ENCODE measurements around the gene WFIKKN1.

DNA sequence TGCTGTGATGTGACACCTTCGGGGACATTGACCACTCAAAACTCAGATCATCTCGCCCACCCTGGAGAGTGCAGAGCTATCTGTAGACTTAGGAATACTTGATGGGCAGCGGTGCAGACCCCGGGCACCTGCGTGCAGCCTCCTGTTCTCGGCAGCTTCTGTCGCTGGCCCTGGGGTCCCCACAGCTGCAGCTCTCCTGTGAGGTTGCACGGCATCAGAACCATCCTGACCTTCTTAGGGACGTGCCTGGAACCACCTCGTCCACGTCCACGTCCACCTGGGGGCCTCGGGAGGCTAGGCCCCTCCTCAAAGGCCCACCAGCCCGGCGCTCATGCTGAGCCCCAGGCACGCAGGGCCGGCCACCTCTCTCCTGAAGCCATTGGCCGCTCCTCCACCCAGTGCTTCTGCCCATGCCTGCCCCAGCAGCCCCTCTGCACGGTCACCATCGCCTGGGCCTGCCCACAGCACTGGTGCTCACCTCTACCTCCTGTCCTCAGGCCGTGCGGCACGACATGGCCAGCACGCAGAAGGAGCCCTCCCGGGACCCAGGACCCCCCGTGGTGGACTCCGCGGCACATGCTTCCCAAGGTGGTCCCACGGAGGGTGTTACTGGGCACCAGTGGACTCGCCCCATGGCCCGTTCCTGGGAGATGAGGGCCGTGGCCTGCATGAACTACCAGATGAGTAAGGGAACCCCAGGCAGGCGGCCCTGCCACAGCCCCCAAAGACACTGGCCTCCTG, 2.3 kb upstream of the WFIKKN1 start:
- TF ChIP-seq POLR2AphosphoS5 (IDR thresholded peaks at IDR 0.05; ENCODE audit: low read depth, low read length), result no peak
- no peak for TF ChIP-seq POLR2A (IDR thresholded peaks at IDR 0.05; ENCODE audit: low read depth, low read length)
